ENCODE measurements around the gene C8B.
A peak's percentile ranks its signal among the peaks of the same experiment; 100 is the strongest.

C8B gene

DNA sequence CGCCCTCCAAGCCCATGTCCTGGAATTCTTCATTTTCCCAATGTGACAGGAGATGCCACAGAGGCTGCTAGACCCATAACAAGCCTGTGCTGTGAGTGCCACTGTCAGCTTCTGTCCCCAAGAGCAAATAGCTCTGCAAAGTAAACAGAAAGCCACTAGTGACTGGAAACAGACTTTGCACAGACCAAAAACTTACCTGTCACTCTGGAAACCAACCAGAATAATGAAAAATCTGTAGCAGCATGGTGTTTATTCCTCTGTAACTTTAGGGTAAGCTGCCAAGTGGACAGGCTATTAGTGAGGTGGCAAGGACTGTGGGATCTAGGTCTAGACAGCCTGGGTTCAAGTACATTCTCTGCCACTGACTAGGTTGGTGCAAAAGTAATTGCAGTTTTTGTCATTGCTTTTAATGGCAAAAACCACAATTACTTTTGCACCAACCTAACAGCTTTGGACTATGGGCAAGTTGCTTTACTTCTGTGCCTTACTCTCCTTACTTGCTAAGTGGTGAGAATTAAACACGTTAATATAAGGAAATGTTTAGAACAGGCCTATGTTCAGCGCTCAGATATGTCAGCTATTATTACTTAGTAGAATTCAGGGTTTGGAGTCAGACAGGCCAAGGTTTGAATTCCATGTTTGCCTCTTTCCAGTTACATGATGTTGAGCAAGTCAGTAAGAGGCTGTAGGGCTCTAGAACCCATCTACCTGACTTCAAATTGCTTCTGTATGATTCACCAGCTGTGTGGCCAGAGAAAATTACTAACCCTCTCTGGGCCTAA, at the start of gene C8B:
TSS of gene C8B (minus strand) at position 100 of the 782 bp plus-strand sequence. CDS start at position 33, 67 bp downstream.
- no peak for DNase-seq

DNA sequence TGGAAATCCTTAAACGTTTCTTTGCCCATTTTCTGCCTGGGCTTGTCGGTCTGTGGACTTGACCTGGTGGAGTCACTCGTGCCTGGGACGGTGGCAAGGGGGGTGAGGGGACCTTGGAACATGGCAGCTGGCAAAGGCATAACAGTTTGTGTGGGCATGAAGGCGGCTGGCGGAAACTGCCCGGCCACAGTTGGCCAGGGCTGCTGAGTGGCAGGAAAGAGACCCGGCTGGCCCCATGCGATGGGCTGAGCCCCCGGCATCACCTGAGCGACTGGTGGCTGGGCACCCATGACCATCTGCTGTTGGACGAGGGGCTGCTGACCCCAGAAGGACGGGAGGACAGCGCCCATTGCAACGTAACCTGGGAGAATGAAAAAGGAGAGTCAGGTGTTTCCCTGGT, 49.3 kb upstream of the C8B start:
- no peak for DNase-seq

DNA sequence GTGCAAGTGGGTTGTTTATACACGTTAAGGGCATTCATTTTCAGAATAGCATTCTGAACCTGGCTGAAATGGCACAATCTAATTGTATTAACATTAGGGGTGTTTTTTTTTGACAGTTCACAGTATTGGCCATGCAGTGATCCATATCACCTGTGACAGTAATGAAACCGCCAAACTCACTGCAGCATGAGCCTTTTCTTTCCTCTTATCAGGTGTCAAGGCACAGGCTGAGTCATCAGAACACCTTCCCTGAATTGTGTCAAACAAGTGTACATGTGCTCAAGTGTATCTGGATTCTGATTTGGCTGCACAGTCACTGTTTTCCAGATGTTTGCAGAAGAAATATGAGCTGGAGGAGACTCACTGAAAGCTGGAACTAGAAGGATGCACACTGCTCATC, 47.7 kb upstream of the C8B start:
- peak in 1 of 3 experiments; percentile 23 for DNase-seq

DNA sequence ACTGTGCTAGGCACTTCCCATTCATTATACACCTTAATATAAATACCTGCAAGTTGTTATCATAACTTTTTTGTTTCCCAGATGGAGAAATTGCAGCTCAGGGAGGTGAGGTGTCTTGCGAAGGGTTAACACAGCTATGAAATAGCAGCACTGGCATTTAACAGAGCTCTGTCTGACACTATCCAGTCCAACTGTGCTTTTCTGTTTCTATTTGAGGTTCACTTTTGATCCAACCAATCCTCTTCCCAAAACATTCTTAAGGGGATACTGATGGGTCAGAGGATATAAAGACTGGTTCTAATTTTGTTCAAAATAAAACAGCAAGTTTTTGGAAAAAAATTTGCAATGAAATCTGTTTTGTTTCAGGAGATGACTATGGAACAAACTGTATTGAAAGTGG, 46.5 kb upstream of the C8B start:
- no peak for DNase-seq

DNA sequence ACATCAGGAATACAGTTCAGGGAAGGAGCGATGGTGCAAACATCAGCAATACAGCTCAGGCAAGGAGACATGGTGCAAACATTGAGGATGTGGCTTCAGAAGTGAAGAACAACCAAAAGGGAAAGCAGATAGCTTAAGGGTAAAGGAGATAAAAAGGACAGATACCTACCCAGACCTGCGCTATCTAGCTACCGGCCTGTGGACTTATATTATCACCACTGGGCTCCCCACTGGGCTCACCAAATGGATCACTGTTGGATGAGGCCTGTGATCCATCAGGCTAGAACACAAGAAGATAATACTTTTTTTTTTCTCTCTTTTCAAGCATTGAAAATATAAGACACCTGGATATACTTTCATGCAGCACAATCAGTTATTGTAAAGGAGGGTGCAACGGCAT, 44.7 kb upstream of the C8B start:
- no peak for DNase-seq

DNA sequence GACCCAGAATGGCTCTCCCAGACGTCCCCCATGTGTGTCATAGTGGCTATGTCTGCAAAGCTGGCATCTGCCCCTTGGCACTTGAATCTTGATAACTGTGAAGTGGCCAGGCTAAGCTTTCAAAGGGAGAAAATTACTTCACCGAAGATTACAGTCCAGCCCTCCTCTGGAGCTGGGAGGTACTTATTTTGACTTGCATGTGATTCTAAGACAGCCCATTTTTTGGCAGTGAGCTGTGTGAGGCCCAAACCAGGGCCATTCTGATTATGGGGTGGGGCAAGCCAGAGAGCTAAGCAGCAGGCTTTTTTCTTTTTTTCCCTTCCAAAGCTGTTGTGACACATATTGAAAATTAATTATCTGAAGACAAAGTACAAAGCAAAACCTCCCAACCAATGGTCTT, 42.1 kb upstream of the C8B start:
- DNase-seq = no peak

DNA sequence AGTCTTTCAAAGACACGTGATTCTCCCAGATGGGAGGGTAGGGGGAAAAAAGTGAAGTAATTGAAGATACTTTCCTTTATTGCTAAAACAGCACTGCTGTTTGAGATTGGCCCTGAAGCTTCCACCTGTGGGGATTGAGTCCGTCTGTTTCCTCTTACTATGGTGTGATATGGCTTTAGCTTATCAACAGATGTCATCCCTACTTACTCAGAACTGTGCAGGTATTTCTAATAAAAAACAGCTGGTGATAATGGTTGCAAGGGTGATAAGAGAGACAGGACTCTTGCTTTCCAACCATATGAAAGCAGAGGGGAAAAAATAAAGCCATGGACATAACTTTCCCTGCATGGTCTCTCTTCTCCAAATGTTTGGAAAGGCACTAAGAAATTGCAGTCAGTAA, 41.7 kb upstream of the C8B start:
- DNase-seq = no peak

DNA sequence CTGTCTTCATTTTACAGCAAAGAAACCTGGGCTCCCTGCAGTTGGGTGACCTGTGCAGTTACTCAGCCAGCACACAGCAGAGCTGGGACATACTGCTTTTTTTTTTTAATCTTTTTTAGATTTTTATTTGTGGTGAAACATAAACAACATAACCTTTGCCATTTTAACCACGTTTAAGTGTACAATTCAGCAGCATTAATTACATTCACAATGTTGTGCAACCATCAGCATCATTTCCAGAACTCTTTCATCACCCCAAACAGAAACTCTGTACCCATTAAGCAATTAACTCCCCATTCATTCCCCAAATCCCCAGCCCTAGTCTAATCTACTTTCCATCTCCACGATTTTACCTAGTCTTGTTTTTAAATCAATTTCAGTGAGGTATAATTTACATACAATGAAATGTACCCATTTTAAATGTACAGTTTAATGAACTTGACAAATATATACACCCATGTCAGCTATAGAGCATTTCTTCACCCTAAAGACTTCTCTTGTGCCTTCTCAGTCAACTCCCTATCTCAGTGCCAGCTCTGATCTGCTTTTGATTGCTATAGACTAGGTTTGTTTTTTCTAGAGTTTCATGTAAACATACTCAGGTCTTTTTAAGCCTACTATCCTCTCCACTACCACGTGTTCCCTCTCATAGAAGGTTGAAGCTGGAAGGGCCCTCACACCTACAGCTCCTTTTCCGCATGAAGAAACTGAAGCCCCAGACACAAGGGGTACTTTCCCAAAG, 37.8 kb upstream of the C8B start:
- DNase-seq = no peak

DNA sequence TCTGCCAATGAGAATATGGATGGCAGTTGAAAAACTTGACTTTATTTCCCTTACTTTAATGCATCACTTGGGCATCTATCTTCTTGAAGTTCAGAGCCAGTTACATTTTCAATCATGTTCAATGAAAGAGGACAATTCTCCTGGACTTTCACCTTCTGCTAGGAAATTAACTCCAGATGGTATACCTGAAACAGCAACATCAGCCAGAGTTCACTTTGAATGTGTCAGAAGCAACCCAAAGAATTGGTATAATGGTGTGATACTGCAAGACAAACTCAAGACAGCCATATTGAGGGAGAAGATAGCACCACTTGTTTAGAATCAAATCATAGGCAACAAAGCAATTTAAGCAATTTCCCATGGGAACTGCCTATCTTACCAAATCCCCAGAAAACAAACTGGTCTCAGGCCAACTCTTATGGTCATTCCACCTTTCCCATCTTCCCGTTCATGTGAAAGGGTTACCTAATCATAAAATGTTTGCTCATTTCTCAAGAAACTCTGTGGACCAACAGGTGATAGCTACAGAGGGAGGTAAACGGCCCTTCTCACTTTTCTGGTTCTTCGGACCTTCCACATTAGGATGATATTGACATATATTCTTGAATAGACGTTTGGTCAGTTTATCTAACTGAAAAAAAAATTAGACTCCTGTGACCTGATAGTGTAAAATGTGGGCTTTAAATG, 29.7 kb upstream of the C8B start:
- no peak for DNase-seq

DNA sequence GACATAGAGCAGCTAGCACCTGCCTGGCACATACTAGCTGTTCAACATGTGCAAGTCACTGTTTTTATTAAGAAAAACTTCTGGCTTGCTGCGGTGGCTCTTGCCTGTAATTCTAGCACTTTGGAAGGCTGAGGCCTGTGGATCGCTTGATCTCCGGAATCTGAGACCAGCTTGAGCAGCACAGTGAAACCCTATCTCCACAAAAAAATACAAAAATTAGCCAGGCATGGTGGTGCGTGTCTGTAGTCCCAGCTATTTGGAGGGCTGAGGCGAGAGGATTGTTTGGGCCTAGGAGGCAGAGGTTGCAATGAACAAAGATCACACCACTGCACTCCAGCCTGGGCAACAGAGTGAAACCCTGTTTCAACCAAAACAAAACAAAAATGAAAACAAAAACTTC, 27.7 kb upstream of the C8B start:
- no peak for DNase-seq

DNA sequence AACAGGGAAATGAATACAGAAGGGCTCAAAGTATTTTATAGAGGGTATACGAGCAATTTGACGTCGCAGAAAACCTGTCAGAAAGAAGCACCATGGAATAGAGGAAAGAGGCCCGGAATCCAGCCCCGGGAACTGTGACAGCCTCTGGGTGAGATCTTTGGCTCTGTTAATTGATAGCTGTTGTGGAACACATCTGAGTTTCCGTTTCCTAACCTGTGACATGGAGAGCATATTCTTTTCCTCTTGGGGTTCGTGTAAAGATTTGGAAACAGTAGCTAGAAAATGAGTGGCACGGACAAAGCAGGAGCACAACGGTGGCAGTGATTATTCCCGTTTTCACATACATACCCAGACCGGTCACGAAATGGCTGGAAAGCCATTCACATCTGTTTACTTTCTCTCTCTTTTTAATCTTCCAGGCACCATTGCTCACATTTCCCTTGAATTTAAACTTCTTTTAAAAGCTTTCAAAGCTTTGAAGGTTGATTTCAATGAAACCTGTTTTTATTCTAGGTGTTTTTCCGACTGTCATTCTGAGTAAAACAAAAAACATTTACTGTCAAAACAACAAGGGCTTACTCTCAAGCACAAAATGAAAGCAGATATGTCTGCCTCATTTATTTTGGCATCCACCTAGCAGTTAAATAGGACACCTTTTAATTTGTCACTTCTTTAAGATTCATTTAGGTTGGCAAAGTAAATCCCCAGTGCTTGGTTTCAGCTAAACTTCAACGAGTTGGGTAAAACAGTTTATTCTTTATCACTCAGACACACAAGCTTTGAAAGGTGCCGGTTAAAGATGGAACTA, 26.7 kb upstream of the C8B start:
- no peak for DNase-seq

DNA sequence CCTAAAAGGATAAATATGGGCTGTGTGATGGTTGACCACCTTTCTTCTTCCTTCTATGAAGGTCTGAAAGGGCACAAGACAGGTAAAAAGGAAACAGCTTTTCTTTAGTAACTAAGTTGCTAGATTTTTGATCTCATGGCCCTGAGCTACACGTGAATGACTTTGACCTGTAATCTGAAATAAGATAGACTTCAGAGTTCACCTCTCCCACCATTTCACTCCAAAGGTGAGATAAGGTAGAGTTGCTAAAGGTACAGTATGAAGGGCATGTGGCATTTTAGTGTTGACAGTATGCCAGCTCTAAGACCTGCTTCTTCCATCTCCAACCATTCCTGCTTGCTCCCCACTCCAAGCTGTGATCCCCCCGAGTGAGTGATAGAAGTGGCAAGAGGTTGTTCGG, 25.8 kb upstream of the C8B start:
- DNase-seq = no peak

DNA sequence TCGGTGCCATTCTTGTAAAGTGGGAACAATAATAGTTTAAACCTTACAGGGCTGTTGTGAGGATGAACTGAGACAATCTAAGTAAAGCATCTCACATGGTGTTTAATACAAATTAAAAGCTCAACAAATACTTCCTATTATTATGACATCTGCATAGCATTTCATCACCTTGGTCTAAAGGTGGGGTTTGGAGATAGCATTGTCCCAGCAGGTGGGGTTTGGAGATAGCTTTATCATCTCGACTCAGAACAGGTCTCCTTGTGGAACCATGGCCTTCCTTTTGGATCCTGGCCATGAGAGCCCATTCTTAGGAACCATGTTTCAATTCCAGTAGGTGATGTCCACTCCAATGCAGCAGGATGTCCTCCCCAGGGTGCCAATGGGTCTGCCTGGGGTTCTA, 20.6 kb upstream of the C8B start:
- no peak for DNase-seq

DNA sequence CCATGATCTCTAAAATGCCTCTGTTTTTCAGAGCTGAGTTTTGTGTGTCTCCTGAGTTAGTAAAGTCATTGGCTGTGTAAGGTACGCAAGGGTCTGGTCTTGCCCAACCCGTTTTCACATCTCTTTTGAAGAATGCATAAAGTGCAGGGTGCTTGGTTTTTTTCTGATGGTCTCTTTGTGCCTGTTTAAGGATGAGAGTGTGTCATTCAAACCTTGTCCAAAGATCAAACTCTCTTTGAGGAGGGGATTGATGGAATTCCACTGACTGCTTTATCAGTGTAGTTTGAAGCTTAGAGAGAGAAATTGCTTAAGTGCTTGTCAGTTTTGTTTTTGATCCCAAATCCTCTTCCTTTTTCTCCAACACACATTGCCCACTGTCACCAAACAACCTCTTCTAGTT, 20.0 kb upstream of the C8B start:
- DNase-seq = no peak

DNA sequence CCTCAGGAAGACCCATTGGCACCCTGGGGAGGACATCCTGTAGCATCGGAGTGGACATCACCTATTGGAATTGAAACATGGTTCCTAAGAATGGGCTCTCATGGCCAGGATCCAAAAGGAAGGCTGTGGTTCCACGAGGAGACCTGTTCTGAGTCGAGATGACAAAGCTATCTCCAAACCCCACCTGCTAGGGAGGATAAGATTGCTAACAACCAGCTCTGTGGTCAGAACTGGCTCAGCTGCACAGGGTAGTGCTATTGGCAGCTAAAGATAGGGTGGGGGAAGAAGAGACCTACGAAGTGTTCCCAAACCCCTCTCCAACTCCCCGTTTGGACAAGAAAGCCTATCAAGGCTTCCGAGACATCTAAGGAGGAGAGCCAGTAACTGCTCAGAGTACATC, 17.7 kb upstream of the C8B start:
- DNase-seq = no peak

DNA sequence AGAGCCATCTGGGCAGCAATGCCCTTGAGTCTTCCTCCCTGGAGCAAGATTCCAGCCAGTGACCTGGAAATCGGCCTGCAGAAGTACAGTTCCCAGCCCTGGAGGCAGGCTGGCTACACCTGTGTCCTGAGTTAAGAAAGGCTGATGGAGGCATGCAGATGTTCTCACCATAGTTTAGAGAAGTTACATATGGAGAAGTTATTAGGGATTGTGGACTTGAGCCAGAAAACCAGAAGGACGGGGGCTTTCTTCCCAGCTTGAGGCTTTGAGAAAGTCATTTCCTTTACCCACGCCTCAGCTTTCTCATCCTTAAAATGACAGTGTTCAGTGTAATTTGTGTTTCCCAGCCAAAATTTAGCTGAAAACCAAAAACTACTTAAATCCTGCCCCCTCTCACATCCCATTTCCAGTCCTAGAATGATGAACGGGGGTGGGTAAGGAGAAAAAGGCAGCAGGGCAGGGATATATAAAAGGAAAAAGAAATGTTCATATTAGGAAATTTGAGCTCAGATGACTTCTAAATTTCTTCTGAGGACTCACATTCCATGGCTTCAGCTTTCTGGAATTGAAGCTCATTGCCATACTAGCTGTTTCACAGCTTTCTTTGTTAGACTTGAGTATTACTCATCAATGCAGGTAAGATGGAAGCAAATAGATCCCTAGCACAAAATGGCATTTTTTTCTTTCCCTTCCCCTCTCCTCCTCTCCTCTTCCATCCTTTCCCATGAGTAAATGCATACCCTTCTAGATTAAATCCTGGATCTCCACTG, 14.4 kb upstream of the C8B start:
- no peak for DNase-seq

DNA sequence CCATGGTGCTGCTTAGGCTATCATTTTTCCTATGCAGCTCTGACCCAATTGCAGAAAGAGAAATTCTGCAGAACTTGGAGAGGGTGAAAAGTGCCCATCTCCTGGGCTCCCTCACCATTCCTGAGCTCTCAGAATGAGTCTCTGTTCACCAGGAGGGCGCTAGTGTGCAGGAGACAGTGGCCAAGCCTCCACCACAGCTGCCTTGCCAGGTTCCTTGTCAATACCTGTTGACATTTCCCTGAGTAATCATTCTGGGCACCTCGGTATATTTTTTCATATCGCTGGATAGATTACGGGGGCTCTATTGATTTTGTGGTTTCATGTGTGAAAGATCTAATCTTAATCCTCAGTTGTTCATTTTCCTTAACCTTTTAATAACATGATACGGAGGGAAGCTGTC, 13.0 kb upstream of the C8B start:
- DNase-seq = no peak

DNA sequence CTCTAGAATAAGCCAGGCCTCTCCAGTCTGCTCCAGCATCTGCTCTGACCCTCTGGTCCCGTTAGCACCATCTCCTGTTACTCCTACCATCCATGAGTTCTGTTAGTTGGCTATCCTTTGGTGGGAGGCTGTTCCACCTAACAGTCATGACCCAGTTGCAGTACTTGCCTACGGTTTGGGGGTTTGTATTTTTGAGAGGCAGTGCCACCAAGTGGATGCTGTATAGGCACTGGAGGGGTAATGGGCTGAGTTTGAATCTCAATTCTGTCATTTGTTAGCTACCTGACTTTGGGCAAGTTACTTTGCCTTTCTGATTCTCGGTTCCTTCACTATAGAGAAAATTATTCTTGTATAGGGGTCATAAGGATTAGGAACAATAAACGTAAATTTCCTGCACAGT, 12.1 kb upstream of the C8B start:
- DNase-seq = no peak

DNA sequence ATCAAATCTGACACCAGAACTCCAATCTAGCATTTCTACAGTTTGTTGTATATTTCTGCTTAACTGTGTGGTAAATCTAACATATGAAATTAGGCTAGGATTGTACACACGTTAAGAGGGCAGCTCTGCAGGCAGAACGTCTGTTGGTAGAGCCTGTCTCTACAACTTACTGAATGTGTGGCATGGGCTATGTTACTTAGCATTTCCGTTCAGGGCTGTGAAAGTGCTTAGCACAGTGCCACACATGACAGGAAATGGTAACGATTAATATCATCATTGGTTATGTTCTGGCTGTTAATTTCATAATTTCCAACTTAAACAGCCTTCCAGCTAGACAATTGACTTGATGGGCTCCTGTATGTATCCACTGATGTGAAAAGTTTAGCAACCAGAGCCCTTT, 9.6 kb upstream of the C8B start:
- DNase-seq = no peak

DNA sequence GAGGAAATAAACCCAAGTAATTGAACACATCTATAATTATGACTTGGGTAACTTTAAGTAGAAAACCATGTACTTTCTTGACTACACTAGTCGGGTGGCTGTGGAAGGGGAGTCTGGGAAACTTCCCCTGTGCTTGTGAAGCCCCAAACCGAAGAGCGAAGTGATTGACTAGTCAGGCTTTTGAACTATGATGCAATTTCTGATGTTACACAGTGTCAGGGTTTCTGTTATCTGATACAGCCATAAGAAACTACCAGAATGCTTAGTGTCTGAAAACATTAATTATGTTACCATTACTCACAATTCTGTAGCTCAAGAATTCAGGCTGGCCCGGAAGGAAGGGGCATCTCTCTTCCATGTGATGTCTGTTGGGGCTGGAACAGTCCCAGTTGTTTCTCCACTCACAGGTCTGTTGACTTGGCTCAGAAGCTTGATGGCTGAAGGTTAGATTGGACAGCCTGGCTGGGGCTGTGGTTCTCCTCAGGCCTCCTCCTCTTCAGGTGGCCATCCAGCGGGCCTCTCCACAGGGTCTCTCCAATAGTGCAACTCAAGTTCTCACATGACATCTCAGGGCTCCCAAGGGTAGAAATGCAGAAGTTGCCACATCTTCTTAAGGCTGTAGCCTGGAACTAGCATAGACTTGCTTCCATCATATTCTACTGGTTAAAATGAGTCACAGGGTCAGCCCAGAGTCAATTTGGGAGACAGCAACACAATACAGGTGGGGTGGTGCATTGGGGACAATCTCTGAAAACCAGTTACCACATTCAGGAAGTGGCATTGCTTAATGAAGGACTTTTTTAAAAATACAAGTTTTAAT, 8.3 kb upstream of the C8B start:
- no peak for DNase-seq

DNA sequence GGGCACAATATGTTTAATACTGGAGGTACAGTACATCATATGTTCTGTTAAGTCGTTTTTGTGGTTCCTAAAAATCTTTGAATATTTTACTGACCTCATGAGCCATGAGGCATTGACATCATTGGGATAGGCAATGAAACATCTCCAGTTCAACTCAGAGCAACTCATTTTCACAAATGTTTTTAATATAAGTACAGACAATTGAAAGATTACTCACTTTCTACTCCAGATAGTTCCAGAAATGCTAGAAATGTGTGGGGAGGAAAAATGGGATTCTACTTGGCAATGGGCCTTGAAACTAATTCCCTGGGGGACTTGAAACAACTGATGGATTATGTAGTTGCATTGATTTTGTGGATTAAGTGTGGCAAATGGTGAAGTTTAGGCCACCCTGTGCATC, 7.2 kb upstream of the C8B start:
- DNase-seq = no peak

DNA sequence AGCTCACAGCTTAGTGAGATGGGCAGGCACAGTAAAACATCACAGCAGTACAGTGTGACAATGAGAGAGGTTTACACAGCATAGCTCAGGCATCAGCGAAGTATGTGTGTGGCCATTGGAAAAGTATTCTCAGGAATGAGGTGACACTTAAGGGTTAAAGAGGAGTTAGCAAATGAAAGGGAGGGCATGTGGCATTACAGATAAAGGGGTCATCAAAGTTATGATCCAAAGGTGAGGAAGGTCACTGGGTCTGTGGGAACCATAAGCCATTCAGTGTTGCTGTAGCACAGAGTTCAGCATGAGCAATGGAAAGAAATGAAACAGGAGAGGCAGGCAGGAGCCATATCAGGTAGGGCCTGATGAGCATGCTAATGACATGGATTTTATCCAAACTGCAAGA, 4.5 kb upstream of the C8B start:
- DNase-seq = no peak
